LoVo (cell line): ENCODE measurements around the gene CDX1.

Experiments used
- DNase-seq: peaks from one replicate; pipeline ENCODE4 v3.0.0-alpha.2; 2016; ENCODE audit warnings: low spot score

The CDX1 gene

GRCh38 chr5:150131978-150132694 is 34.4 kb upstream of the CDX1 start:
- DNase-seq = no peak

GRCh38 chr5:150132740-150133139 is 33.8 kb upstream of the CDX1 start:
- no peak for DNase-seq

GRCh38 chr5:150133581-150134197 is 32.9 kb upstream of the CDX1 start:
- no peak for DNase-seq

GRCh38 chr5:150134198-150134588 is 32.4 kb upstream of the CDX1 start:
- DNase-seq = no peak

GRCh38 chr5:150135557-150136304 is 30.8 kb upstream of the CDX1 start:
- no peak for DNase-seq

- DNase-seq = no peak
These were observed 30.0 kb upstream of the CDX1 start for GRCh38 chr5:150136305-150137167.

GRCh38 chr5:150137168-150137957 is 29.2 kb upstream of the CDX1 start:
- no peak for DNase-seq

- DNase-seq = no peak
These were observed 28.6 kb upstream of the CDX1 start for GRCh38 chr5:150137997-150138396.

- DNase-seq = no peak
These were observed 27.9 kb upstream of the CDX1 start for GRCh38 chr5:150138551-150139265.

- no peak for DNase-seq
These were observed 27.2 kb upstream of the CDX1 start for GRCh38 chr5:150139334-150139733.

- no peak for DNase-seq
These were observed 25.7 kb upstream of the CDX1 start for GRCh38 chr5:150140830-150141229.

GRCh38 chr5:150141544-150142184 is 24.9 kb upstream of the CDX1 start:
- no peak for DNase-seq

GRCh38 chr5:150142185-150142958 is 24.2 kb upstream of the CDX1 start:
- DNase-seq = no peak

- DNase-seq = peak; percentile 55
These were observed 23.6 kb upstream of the CDX1 start for GRCh38 chr5:150142959-150143349.

GRCh38 chr5:150143350-150144245 is 23.0 kb upstream of the CDX1 start:
- peak; percentile 47 for DNase-seq

GRCh38 chr5:150144246-150144801 is 22.3 kb upstream of the CDX1 start:
- no peak for DNase-seq

GRCh38 chr5:150144879-150145278 is 21.7 kb upstream of the CDX1 start:
- no peak for DNase-seq

GRCh38 chr5:150146235-150146634 is 20.3 kb upstream of the CDX1 start:
- DNase-seq = no peak
